Prostate gland (tissue), 2 donors: ENCODE measurements around the gene KRT34.

Experiments used
- POLR2A ChIP-seq: fragments of 450-650 bp; IDR thresholded peaks from one replicate; pipeline ENCODE4 v1.6.1; 2016; ENCODE audit warnings: antibody characterized with exemption, mild to moderate bottlenecking
- POLR2AphosphoS5 ChIP-seq: sonication (generic); formaldehyde crosslinking; IDR thresholded peaks from one replicate; pipeline ENCODE4 v1.6.1; 2017; ENCODE audit warnings: antibody characterized with exemption
- TF ChIP-seq, protein P1 (sequence below), 4 experiments: fragments of 200-600 bp in 2 of 4; fragments of 450-650 bp in 2 of 4; sonication (generic) in 2 of 4; IDR thresholded peaks; 1 replicate in 3 of 4; 2 replicates in 1 of 4; pipeline ENCODE4 v1.5.1; 2016 to 2019; ENCODE audit warnings: antibody characterized with exemption in 4 of 4, mild to moderate bottlenecking in 2 of 4, moderate library complexity in 2 of 4

DNA sequence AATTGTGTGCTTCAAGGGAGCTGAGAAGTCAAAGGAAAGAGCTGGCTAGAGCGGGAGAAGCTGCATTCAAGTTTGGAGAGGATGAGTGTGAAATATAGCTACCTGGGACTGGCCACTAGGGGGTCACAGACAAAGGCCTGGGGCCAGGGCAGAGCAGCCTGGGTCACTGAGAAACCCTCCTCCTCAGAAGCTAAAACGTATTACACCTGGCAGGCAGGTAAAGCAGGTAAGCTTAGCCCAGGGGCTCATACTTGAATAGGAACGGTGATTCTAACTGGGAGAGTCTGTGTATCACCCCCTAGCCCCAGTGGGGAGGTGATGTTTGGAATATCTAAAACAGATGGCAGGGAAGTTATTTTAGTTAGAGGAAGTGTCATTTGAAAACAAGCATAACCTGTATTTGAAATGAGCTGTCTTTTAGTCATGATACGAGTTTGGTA lies 35.5 kb upstream of the KRT34 start:
- TF ChIP-seq POLR2AphosphoS5, result no peak
- TF ChIP-seq, protein P1, sequence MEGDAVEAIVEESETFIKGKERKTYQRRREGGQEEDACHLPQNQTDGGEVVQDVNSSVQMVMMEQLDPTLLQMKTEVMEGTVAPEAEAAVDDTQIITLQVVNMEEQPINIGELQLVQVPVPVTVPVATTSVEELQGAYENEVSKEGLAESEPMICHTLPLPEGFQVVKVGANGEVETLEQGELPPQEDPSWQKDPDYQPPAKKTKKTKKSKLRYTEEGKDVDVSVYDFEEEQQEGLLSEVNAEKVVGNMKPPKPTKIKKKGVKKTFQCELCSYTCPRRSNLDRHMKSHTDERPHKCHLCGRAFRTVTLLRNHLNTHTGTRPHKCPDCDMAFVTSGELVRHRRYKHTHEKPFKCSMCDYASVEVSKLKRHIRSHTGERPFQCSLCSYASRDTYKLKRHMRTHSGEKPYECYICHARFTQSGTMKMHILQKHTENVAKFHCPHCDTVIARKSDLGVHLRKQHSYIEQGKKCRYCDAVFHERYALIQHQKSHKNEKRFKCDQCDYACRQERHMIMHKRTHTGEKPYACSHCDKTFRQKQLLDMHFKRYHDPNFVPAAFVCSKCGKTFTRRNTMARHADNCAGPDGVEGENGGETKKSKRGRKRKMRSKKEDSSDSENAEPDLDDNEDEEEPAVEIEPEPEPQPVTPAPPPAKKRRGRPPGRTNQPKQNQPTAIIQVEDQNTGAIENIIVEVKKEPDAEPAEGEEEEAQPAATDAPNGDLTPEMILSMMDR (IDR thresholded peaks at IDR 0.05), result peak in 1 of 4 experiments; percentile 32
- no peak for TF ChIP-seq POLR2A
